GM04503 (cell line): Measurements from ENCODE around the gene IL1RAPL2.
"Not testable (repeated sequence)": the region's sequence is repeated elsewhere in the genome, so short reads cannot be mapped to it uniquely, and the experiment has no call there.

ENCODE experiments used
- DNase-seq: peaks from one replicate; pipeline ENCODE4 v3.0.0-alpha.2; 2012; ENCODE audit warnings: low read depth

IL1RAPL2 gene

GRCh38 chrX:105803891-105804290 is 1237.9 kb downstream of the IL1RAPL2 start:
- DNase-seq: no peak

GRCh38 chrX:105805655-105806054 is 1239.7 kb downstream of the IL1RAPL2 start:
- DNase-seq: not testable (repeated sequence)

GRCh38 chrX:105816517-105816916 is 1250.5 kb downstream of the IL1RAPL2 start:
- no peak for DNase-seq
